HG03342 (cell line): Measurements from ENCODE around the gene SLC35E2B.
A peak's percentile ranks its signal among the peaks of the same experiment; 100 is the strongest.

Experiments
- ATAC-seq: cut with Tn5 transposase; IDR thresholded peaks from one replicate; pipeline ENCODE4 v1.9.1; 2021; ENCODE audit warnings: mild to moderate bottlenecking, moderate library complexity; ENCODE audit not compliant: unreplicated experiment

Gene SLC35E2B

GRCh38 chr1:1615256-1616044 lies 77.1 kb downstream of the SLC35E2B start, which contains the start of gene MIB2:
Gene MIB2 (plus strand): TSS chr1:1615500. CDS start chr1:1623453, 7,953 bp downstream.
- peak; percentile 79 for ATAC-seq

DNA sequence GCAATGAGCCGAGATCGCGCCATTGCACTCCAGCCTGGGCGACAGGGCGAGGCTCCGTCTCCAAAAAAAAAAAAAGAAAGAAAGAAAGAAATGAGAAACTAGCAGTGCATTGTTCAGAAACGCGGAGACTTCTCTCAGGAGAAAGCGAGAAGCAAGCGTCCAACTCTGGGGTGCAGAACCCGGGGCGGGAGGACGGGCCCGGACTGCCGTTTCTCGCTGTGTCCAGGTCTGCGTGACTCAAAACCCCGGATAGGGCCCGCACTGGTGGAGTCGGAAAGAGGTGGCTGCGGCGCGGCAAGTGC lies 77.7 kb downstream of the SLC35E2B start:
- ATAC-seq: no peak

DNA sequence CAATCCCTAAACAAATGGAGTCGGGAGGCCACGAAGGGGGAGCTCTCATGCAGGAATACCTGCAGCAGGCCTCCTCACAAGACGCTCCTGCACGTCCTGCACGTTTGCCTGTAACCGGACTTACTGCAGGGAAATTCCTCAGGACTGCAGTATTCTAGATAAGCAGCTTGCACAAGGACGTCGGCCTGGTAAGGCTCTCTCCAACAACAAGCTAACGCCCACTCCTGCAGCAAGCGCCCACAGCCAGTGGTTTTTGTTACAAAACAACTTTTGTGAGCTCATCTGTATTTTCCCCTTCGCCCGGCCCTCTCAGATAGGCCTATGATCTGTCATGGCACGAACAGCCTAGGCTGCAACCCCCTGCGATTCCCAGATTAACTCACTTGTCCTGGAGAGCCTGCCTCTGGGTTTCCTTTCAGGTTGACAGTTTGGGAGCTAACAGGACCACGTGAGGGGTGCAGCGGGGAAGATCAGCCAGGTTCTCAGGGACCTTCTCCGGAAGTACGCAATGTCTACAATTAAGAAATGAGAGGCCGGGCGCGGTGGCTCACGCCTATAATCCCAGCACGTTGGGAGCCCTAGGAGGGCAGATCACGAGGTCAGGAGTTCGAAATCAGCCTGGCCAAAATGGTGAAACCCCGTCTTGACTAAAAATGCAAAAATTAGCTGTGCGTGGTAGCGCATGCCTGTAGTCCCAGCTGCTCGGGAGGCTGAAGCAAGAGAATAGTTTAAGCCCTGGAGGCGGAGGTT lies 78.2 kb downstream of the SLC35E2B start:
- ATAC-seq: no peak

- no peak for ATAC-seq
Measured at GRCh38 chr1:1613509-1614082, 79.0 kb downstream of the SLC35E2B start.

DNA sequence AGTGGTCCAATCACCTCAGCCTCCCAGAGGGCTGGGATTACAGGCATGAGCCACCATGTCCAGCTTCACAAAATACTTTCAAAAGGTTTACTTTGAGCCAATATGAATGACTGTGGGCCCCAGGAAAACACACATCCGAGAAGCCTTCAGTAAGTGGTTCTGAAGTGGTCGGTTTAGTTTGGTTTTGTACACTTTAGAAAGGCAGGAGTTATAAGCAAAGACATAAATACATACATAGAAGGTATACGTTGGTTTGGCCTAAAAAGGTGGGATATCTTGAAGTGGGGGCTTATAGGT lies 80.5 kb downstream of the SLC35E2B start:
- ATAC-seq: no peak

DNA sequence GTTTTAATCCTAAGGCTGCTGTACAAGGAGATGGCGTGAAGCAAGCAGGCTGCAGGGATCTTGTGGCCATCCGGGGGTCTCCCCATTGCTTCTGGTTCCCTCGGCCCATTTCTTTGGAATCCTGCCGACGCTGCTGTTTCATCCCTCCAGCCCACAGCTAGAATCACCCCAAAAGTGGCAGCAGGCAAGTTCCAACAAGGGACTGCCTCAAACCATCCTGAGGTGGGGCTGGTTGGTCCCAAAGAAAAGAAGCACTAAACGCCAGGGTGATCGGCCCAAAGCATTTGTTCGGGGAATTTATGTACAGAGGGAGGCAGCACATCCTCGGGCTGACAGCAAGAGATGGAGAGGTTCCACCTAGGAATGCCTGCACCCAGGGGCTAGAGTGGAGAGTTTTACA lies 81.8 kb downstream of the SLC35E2B start:
- no peak for ATAC-seq

DNA sequence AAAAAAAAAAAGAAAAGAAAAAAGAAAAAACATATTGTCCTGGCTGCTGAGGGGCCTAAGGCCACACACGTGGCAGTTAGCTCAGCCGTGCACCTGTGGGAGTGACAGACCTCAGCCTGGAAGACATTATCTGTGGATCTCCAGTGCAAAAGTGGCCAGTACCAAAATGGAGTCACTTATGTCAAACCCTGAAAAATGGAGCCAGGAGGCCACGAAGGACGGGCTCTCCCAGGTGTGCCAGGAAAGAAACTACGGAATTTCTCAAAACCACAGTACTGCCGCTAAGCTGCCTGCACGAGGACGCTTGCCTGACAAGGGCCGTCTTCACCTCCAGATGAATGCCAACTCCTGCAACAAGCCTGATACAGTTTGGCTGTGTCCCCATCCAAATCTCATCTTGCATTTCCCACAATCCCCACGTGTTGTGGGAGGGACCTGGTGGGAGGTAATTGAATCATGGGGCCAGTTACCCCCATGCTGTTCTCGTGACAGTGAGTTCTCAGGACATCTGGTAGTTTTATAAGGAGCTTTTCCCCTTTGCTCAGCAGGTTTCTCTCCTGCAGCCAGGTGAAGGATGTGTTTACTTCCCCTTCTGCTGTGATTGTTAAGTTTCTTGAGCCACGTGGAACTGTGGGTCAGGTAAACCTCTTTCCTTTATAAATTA lies 82.6 kb downstream of the SLC35E2B start:
- ATAC-seq: no peak
